HG02970 (cell line): Measurements from ENCODE around the gene PPTC7.
"Not testable (repeated sequence)": the region's sequence is repeated elsewhere in the genome, so short reads cannot be mapped to it uniquely, and the experiment has no call there.

ENCODE experiments used
- ATAC-seq: cut with Tn5 transposase; IDR thresholded peaks from one replicate; pipeline ENCODE4 v1.9.1; 2021; ENCODE audit warnings: mild to moderate bottlenecking, moderate library complexity, moderate number of reproducible peaks; ENCODE audit not compliant: unreplicated experiment, low FRiP score

PPTC7 gene

GRCh38 chr12:110563702-110564470 lies 19.2 kb downstream of the PPTC7 start:
- ATAC-seq = no peak

DNA sequence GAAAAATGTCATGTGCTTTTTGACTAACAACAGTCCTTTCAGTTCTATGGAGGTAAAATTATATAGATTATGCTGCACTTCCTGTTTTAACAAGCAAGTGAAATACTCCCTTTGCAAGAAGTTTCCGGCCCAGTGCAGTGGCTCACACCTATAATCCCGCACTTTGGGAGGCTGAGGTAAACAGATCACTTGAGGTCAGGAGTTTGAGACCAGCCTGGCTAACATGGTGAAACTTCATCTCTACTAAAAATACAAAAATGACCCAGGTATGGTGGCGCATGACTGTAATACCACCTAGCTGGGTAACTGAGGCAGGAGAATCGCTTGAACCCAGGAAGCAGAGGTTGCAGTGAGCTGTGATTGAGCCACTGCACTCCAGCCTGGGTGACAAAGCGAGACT lies 20.7 kb downstream of the PPTC7 start:
- not testable (repeated sequence) for ATAC-seq

DNA sequence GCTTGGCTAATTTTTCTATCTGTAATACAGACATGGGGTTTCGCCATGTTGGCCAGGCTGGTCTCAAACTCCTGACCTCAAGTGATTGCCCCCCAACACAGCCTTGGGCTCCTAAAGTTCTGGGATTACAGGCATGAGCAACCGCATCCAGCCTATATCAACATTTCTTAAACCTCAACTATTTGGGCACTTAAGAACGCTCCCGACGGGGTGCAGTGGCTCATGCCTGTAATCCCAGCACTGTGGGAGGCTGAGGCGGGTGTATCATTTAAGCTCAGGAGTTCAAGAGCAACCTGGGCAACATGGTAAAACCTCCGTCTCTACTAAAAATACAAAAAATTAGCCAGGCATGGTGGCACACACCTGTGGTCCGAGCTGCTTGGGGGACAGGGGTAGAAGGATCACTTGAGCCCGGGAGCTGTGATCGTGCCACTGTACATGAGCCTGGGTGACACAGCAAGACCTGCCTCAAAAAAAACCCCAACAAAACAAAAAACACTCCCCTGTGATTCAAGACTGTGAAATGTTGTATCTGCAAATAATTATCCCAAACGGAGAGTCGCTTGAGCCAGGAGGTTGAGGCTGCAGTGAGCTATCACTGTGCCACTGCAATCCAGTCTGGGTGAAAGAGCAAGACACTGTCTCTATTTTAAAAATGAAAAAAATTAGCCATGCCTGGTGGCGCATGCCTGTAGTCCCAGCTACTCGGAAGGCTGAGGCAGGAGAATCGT lies 21.5 kb downstream of the PPTC7 start:
- no peak for ATAC-seq

GRCh38 chr12:110560946-110561345 lies 22.2 kb downstream of the PPTC7 start:
- ATAC-seq = no peak

- no peak for ATAC-seq
These were observed 23.1 kb downstream of the PPTC7 start for GRCh38 chr12:110560048-110560447.

GRCh38 chr12:110558945-110559344 lies 24.2 kb downstream of the PPTC7 start:
- not testable (repeated sequence) for ATAC-seq

DNA sequence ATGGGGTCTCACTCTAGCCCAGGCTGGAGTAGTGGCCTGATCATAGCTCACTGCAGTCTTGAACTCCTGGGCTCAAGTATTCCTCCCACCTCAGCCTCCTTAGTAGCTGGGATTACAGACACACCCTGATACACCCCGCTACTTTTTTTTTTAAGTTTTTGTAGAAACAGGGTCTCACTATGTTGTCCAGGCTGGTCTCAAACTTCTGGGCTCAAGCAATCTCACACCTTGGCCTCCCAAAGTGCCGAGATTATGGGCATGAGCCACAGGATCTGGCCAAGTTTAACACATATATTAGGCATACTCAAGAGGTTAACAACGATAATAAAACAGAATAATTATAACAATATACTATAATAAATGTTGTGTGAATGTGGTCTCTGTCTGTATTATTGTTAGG lies 25.8 kb downstream of the PPTC7 start:
- ATAC-seq = no peak

DNA sequence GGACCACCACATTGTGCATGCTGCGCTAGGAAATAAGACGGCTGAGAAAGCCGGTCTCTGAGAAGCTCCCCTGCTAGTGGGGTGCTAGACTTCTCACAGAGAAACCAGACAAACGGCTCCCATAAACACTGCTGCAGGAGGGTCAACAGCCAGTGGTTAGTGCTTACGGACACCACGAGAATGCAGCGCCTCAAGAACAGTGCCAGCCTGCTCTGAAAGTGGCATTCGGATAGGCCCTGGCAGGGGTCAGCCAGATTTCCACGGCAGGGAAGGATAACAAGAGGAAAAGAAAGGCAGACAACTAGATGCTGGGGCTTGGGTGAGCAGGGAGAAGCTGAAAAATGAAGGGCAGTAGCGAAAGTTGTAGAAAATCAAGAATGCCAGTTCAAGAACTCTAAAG lies 26.4 kb downstream of the PPTC7 start:
- ATAC-seq = no peak

GRCh38 chr12:110555577-110556406 lies 27.3 kb downstream of the PPTC7 start:
- no peak for ATAC-seq

- no peak for ATAC-seq
These were observed 28.9 kb downstream of the PPTC7 start for GRCh38 chr12:110554184-110554583.

DNA sequence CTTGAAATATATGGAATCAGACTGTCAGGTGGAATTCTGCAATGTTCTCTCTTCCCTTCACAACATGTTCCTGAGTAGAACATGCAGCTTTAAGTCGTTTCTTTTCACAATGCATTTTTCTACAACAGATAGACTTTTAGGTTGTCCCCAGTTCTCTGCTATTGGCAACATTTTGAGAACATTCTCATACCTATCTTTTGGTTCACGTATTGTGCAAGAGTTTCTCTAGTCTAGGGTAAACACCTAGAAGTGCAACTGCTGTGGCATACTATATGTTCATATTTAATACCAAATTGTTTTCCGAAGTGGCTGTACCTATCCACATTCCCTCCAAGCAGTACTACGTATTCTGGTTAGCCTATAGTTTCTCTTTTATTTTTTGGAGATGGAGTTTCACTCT lies 32.1 kb downstream of the PPTC7 start:
- ATAC-seq = no peak

DNA sequence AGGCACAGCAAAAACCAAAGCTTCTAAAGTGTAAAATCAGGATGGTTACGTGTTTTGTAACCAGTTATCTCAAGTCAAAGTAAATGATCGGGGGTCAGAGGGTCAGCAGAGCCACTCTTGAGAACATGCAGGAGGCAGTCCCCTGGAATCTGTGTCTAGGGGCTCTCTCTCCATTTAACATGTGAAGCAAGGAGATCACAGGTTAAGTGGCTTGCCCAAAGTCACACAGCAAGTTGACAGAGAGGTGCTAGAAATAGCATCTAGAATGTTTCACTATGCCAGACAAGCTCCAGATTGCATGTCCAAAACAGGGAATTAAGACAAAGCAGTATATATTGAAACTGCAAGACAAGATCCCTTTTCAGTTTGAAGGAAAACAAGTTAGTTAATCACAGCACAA lies 33.4 kb downstream of the PPTC7 start:
- no peak for ATAC-seq

GRCh38 chr12:110548678-110549077 lies 34.4 kb downstream of the PPTC7 start:
- ATAC-seq = no peak

GRCh38 chr12:110547090-110547489 lies 36.0 kb downstream of the PPTC7 start:
- no peak for ATAC-seq

DNA sequence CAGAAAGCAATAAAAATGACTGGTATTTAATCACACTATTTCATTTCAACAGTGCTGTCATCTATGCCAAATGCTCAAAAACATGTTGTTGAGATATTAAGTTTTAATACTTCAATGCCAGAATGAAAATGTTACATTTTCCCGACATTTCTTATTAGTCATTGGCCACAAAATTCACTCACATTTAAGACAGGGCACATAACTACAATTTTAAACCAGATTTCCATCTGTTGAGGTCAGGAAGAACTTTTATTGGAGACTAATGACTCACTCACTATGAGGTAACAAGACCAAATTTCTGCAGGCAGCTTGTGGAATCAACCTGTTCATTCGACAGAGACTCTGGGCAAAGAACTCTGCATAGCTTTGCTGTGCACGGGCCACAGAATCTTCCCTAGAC lies 36.8 kb downstream of the PPTC7 start:
- ATAC-seq = no peak

- ATAC-seq = no peak
These were observed 37.3 kb downstream of the PPTC7 start for GRCh38 chr12:110545812-110546211.

DNA sequence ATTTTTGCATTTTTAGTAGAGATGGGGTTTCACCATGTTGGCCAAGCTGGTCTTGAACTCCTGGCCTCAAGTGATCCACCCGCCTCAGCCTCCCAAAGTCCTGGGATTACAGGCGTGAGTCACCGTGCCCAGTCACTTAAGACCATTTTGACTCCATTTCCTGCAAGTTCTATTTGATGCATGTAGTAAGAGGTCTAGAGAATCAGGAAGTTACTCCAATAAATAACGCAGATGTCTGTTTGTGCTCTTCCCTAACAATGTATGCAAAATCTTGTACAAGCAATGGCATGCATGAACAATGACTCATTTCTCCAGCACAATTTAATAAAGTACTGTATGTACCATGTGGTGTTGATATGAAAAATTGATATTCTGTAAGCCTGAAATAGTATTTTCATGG lies 37.9 kb downstream of the PPTC7 start:
- not testable (repeated sequence) for ATAC-seq

DNA sequence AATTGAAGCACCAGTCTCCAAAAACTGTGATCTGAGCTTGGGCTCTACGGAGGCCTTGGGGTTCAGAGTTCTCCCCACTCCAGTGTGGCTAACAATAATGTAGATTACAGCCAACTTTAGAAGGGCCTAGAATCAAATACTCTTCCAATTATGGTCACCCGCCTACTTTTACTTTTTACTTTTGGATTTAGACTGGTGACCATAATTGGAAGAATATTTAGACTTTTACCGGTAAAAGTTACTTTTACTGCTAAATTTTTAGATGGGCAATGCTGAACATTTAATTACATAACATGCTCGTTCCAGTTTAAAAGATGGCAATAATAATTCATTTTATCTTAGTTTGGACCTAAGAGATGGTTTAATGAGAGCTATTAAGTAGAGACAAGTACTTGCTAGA lies 39.2 kb downstream of the PPTC7 start:
- ATAC-seq = no peak

GRCh38 chr12:110543252-110543959 lies 39.7 kb downstream of the PPTC7 start:
- ATAC-seq = no peak

DNA sequence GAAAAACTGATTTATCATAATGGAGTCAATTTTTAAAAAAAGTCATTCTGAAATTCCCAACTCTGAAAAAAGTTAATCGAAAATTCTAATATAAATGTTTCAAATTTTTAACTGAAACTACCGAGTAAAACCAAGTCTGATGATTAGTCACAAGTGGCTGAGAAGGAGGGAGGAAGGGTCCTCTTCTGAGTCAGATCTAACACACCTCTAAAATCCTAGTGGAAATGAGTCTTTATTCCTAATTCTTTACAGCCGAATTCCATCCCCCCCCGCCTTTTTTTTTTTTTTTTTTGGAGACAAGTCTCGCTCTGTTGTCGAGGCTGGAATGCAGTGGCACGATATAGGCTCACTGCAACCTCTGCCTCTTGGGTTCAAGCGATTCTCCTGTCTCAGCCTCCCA lies 43.1 kb downstream of the PPTC7 start:
- no peak for ATAC-seq
